Measurements from ENCODE around the gene MYADML2.
"Not testable (repeated sequence)": the region's sequence is repeated elsewhere in the genome, so short reads cannot be mapped to it uniquely, and the experiment has no call there.

The MYADML2 gene

GRCh38 chr17:81958633-81959342, 11.8 kb upstream of the MYADML2 start:
- no peak for DNase-seq (ENCODE audit: low read depth)

GRCh38 chr17:81957691-81958432, 10.8 kb upstream of the MYADML2 start:
- DNase-seq (ENCODE audit: low read depth), result no peak

- no peak for DNase-seq (ENCODE audit: low read depth)
Observed at GRCh38 chr17:81956607-81957589, 9.9 kb upstream of the MYADML2 start.

GRCh38 chr17:81955756-81956544, 8.9 kb upstream of the MYADML2 start:
- DNase-seq (ENCODE audit: low read depth), result no peak

GRCh38 chr17:81955058-81955681, 8.1 kb upstream of the MYADML2 start:
- no peak for DNase-seq (ENCODE audit: low read depth)

- no peak for DNase-seq (ENCODE audit: low read depth)
Observed at GRCh38 chr17:81954131-81955057, 7.4 kb upstream of the MYADML2 start.

GRCh38 chr17:81953443-81953842, 6.4 kb upstream of the MYADML2 start:
- DNase-seq (ENCODE audit: low read depth), result not testable (repeated sequence)

GRCh38 chr17:81952792-81953228, 5.8 kb upstream of the MYADML2 start:
- DNase-seq (ENCODE audit: low read depth), result no peak

- no peak for DNase-seq (ENCODE audit: low read depth)
Observed at GRCh38 chr17:81951785-81952684, 5.0 kb upstream of the MYADML2 start.

GRCh38 chr17:81950501-81950900, 3.5 kb upstream of the MYADML2 start:
- no peak for DNase-seq (ENCODE audit: low read depth)

GRCh38 chr17:81948635-81949378, 1.8 kb upstream of the MYADML2 start:
- no peak for DNase-seq (ENCODE audit: low read depth)

- DNase-seq (ENCODE audit: low read depth), result no peak
Observed at GRCh38 chr17:81944858-81945257, 2.2 kb downstream of the MYADML2 start.

- DNase-seq (ENCODE audit: low read depth), result no peak
Observed at GRCh38 chr17:81942167-81942553, 4.9 kb downstream of the MYADML2 start.

- DNase-seq (ENCODE audit: low read depth), result no peak
Observed at GRCh38 chr17:81941484-81942166, 5.4 kb downstream of the MYADML2 start.

GRCh38 chr17:81940538-81941483, 6.2 kb downstream of the MYADML2 start:
- no peak for DNase-seq (ENCODE audit: low read depth)

GRCh38 chr17:81939881-81940385, 7.1 kb downstream of the MYADML2 start:
- peak; percentile 52 for DNase-seq (ENCODE audit: low read depth)
